H7 (cell line): ENCODE data around the gene CFAP97D2. TPM values are rescaled to one million over a fixed set of nuclear protein-coding genes. Genes with fewer than 3 reads are reported as not detected.
"Not testable (repeated sequence)": the region's sequence is repeated elsewhere in the genome, so short reads cannot be mapped to it uniquely, and the experiment has no call there.

Experiments
- DNase-seq: peaks from one replicate; pipeline ENCODE4 v3.0.0; 2012
- H3K27me3 ChIP-seq: 2 replicates; pipeline ENCODE4 v1.6.0; 2011; ENCODE audit warnings: mild to moderate bottlenecking, low read length; ENCODE audit not compliant: control insufficient read depth, insufficient read depth
- H3K36me3 ChIP-seq: replicated peaks from 2 replicates; pipeline ENCODE4 v1.5.1; 2011; ENCODE audit warnings: low read length; ENCODE audit not compliant: control insufficient read depth, insufficient read depth
- H3K4me3 ChIP-seq: 2 replicates; pipeline ENCODE4 v1.5.1; 2011; ENCODE audit warnings: low read depth, mild to moderate bottlenecking, control low read depth, low read length, moderate library complexity; ENCODE audit not compliant: insufficient read depth
- total RNA-seq: library from RNA; depleted of rRNA; stranded (reverse); fragments of >200 nt; shearing (Covaris generic); gene quantifications from 2 replicates; pipeline ENCODE4 v1.2.3, GENCODE V29; 2014

The CFAP97D2 gene
- total RNA-seq, 1 experiment from 2014 or later, result not detected

DNA sequence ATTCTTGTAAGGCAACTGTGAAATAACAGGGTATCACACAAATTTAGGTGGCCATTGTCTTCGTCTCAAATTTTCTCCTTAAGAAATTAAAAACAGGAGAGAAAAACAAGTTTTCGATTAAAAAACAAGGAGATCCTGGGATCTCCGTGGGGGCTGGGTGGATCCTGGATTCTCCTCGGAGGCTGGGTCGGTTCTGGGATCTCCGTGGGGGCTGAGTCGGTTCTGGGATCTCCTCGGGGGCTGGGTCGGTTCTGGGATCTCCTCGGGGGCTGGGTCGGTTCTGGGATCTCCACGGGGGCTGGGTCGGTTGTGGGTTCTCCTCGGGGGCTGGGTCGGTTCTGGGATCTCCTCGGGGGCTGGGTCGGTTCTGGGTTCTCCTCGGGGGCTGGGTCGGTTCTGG lies 30.2 kb upstream of the CFAP97D2 start:
- H3K27me3 ChIP-seq, H3K4me3 ChIP-seq, H3K36me3 ChIP-seq: not testable (repeated sequence)
- peak; percentile 17 for DNase-seq

DNA sequence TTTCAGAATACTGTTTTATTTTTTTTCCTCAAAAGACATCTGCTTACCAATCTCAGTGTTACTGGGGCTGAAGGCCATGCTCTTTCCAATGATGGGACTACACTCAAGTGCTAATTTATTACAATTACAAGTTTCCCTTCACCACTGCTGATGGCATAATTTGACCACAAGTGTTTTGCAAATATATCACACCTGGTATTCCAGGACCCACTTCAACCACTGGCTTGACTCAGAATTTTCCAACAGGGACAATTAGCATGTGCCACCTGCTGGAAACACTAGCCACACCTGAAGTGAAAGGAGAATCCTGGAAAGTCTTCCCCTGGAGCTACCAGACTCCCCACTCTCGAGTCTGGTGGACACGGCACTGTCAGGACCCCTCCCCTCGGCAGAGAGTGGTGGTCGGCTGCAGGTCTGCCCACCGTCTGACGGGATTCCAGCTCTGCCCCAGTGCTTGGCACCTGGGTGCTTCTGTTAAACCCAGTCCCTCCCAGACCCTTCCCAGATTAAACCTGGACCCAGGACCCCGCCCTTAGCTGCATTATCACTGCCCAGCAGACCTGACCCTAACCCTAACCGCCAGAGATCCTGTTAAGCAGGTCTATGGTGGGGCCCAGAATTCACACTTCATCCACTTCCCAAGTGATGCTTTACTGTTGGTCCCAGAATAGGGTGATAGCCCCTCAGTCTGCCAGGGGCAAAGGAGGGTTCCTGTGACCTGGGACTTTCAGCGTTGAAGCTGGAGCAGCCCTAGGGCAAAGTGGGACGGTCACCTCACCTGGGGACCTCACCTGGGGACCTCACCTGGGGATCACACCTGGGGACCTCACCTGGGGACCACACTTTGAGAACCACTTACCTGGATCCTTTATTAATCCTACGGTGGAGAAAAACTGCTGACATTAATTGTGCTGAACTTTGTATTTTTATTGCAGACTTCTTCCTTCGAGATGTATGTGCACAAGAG lies 29.0 kb upstream of the CFAP97D2 start:
- no peak overlapping the region for H3K4me3 ChIP-seq
- DNase-seq, result peak; percentile 31
- H3K36me3 ChIP-seq, result no peaks in the 10 kb centered on the region
- no peaks in the 10 kb centered on the region; the same call in 1 of the 2 replicates for H3K27me3 ChIP-seq

DNA sequence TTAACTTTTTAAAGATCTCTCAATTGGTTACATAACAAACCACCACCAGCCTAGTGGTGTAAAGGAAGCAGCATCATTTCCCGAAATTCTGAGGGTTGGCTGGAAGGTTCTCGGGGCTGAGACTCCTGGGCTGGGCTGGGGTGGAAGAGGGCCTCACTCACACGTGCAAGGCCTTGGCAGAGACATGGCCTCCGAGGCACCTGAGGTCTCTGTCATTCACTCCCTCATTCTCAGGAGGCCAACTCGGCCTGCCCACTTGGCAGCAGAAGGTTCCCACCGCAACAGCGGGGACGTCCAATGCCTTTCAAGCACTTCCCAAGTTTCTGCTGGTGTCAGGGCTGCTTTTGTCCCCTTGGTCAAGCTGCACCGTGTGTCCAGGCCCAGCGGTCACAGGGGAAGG lies 28.0 kb upstream of the CFAP97D2 start:
- H3K27me3 ChIP-seq, result no peaks in the 10 kb centered on the region; the same call in 1 of the 2 replicates
- H3K4me3 ChIP-seq, result no peak overlapping the region
- H3K36me3 ChIP-seq, result no peaks in the 10 kb centered on the region
- DNase-seq, result peak; percentile 23

DNA sequence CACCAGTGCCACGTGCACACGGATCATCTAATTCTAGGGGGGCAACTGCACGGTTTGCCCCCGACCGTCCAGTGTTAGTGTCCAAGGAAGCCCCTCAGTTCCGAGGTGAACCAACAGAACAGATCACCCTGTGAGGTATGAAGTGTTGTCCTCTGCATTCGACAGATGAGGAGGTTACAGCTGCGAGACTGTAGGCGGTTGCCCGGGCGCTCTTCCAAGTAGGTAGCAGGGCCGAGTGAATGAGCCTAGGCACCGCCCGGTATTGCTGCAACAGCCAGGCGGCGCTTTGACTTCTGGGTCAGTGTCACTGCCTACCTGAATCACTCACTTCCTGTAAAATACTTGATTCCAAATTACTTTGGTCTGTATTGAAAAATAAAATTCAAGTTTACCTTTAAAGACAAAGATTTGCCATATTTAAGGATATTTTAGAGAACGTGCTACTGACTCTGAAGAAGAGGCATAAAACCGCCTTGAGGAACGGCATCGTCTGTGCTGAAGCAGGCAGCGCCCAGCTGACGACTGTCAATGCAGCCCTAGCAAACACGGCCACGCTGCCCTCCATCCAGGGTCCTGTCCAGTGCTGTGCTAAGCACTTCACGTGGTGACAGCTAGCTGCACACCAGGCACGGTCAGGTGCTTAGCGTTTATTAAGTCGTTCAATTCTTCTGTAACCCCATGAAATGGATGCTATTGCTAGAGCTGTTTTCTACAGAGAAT lies 27.3 kb upstream of the CFAP97D2 start:
- DNase-seq, result peak; percentile 43
- Histone ChIP-seq H3K4me3 (no peak overlapping the region), H3K36me3 (no peaks in the 10 kb centered on the region), H3K27me3 (no peaks in the 10 kb centered on the region; the same call in 1 of the 2 replicates)

DNA sequence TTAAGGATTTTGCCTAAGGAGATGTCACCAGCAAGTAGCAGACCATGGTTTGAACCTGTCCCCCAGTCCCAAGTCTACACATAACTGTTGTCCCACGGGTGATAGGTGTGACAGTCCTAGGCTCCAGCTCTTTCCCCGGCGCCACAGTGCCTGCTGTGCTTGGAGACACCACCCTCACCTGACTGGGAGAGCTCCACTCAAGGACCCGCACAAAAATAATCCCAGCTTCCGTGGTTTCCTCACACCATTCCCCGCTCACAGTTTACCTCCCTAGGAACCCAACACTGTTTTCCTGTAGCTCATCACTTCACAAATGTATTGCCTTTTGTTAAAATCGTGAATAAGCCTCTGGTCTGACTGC lies 26.8 kb upstream of the CFAP97D2 start:
- Histone ChIP-seq H3K4me3 (no peak overlapping the region), H3K27me3 (no peaks in the 10 kb centered on the region; the same call in 1 of the 2 replicates), H3K36me3 (no peaks in the 10 kb centered on the region)
- DNase-seq, result peak; percentile 30

DNA sequence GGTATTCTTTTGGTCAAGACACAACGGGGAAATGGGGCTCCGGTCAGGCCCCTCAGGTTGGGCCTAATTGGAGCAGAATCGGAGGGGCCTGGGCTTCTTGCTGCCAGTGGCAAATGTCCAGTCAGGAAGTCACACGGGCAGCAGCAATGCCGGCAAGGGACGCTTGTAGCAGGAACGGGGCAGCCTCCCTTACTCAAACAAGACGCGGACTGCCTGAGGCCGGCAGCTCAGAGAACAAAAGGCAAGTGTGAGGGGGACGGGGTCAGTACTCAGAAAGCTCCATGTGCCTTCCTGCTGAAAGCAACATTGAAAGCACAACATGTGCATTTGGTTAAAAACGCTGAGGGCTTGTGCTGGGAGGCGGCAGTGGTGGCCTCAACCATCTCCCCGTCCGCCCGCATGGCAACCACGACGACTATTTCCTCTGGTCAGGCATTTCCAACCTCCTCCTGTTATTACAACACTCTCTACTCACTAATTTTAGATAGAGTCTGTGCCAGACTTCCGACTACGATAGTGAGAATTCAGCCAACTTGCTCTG lies 26.2 kb upstream of the CFAP97D2 start:
- Histone ChIP-seq H3K27me3 (no peaks in the 10 kb centered on the region; the same call in 1 of the 2 replicates), H3K4me3 (no peak overlapping the region), H3K36me3 (no peaks in the 10 kb centered on the region)
- DNase-seq, result peak; percentile 54

DNA sequence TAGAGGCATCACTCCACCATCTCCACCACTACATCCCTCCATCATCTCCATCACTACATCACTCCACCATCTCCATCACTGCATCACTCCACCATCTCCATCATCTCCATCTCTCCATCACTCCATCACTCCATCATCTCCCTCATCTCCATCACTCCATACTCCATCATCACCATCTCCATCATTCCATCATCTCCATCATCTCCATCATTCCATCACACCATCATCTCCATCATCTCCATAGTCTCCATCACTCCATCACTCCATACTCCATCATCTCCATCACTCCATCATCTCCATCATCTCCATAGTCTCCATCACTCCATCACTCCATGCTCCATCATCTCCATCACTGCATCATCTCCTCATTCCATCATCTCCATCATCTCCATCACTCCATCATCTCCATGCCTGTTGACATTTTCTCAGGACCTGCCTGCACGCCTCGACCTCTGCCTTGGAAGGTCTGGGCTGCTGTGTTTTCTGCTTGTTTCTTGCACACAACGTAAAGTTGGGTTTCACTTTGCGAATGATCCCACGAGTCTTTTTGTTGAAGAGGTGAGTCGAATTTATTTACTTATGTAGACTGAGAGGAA lies 25.5 kb upstream of the CFAP97D2 start:
- Histone ChIP-seq H3K27me3 (no peaks in the 10 kb centered on the region; the same call in 1 of the 2 replicates), H3K36me3 (no peaks in the 10 kb centered on the region), H3K4me3 (no peak overlapping the region)
- DNase-seq, result peak; percentile 15

DNA sequence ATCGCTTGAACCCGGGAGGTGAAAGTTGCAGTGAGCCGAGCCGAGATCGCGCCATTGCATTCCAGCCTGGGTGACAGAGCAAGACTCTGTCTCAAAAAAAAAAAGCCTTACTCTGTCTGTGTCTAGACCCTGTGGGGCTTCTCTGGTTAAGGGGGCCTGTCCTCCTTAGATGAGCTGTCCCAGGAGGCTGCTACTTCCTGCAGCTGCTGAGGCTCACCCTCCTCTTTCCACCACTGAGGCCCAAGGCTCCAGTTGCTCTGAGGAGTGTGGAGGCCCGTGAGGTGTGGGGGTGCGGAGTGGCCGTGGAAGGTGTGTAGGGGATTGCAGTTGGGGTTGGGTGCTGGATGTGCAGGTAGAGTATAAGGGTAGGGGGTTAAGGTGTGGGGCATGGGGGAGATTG lies 24.6 kb upstream of the CFAP97D2 start:
- no peaks in the 10 kb centered on the region; the same call in 1 of the 2 replicates for H3K27me3 ChIP-seq
- H3K4me3 ChIP-seq, result no peak overlapping the region
- H3K36me3 ChIP-seq, result no peaks in the 10 kb centered on the region
- peak; percentile 38 for DNase-seq

DNA sequence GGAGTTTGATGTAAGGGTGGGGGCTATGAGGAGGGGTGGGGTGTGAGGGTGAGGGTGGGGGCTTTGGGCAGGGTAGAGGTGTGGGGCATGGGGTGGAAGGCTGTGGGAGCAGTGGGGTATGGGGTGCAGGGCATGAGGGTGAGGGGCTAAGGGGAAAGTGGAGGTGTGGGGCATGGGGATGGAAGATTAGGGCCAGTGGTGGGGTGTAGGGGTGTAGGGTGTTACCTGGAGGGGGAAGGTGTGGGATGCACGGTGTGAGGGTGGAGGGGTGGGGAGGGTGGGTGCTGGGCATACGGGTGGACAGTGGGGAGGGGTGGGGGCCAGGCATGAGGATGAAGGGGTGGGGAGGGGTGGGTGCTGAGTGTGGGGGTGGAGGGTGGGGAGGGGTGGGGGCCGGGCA lies 23.7 kb upstream of the CFAP97D2 start:
- H3K36me3 ChIP-seq, result no peaks in the 10 kb centered on the region
- peak; percentile 59 for DNase-seq
- H3K27me3 ChIP-seq, result no peaks in the 10 kb centered on the region; the same call in 1 of the 2 replicates
- no peak overlapping the region for H3K4me3 ChIP-seq

DNA sequence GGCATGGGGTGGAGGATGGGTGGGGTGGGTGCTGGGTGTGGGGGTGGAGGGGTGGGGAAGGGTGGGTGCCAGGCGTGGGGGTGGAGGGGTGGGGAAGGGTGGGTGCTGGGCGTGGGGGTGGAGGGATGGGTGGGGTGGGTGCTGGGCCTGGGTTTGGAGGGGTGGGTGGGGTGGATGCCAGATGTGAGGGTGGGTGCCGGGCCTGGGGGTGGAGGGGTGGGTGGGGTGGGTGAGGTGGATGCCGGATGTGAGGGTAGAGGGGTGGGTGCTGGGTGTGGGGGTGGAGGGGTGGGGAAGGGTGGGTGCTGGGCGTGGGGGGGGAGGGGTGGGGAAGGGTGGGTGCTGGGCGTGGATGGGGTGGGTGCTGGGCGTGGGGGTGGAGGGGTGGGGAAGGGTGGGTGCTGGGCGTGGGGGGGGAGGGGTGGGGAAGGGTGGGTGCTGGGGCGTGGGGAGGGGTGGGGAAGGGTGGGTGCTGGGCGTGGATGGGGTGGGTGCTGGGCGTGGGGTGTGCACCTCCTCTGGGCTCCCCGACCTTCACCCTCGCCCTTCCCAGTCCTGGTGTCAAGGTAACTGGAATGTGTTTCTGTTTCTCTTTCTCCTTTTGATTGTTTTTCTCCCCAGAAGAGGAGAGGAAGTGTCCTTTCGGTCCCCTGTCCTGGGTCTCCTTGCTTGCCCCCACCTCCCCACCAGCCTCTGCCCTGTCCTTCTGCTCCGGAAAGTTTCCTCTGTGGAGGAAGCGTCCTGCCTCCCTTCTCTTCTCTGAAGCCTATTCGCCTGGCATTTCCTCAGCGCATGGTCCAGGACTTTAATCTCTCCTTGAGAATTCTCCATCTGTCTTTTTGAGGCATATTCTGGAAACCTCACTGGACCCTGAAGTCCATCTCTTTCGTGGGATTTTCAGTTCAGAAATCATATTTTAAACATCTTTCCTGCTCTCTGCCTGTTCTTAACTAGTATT lies 22.9 kb upstream of the CFAP97D2 start:
- H3K36me3 ChIP-seq, result no peaks in the 10 kb centered on the region
- H3K4me3 ChIP-seq, result no peak overlapping the region
- no peaks in the 10 kb centered on the region; the same call in 1 of the 2 replicates for H3K27me3 ChIP-seq
- DNase-seq, result peak; percentile 55

DNA sequence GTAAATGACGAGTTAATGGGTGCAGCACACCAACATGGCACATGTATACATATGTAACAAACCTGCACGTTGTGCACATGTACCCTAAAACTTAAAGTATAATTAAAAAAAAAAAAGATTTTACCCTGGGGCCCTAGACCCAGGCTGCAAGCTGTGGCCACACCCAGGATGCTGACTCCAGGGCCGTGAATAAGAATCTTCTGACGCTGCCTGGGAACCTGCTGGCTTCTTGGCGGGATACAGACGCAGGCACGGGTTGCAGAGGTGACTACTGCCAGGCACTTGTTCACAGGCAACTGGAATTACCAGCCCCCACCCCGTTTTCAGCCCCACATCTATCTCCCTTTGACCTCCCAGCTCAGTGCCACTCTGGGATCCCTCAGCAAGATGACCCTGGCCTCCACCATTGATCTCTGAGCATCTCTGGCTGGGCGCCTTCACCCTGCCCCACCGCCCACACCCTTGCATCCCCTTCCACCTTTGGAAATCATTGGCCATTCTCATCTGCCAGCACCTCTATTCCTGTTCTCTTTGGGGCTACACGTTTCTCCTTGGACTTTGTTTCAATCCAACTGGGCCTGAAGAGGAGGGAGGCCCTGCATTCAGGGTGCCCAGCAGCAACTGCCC lies 21.1 kb upstream of the CFAP97D2 start:
- Histone ChIP-seq H3K27me3 (no peaks in the 10 kb centered on the region; the same call in 1 of the 2 replicates), H3K4me3 (no peak overlapping the region), H3K36me3 (no peaks in the 10 kb centered on the region)
- DNase-seq, result peak; percentile 32

DNA sequence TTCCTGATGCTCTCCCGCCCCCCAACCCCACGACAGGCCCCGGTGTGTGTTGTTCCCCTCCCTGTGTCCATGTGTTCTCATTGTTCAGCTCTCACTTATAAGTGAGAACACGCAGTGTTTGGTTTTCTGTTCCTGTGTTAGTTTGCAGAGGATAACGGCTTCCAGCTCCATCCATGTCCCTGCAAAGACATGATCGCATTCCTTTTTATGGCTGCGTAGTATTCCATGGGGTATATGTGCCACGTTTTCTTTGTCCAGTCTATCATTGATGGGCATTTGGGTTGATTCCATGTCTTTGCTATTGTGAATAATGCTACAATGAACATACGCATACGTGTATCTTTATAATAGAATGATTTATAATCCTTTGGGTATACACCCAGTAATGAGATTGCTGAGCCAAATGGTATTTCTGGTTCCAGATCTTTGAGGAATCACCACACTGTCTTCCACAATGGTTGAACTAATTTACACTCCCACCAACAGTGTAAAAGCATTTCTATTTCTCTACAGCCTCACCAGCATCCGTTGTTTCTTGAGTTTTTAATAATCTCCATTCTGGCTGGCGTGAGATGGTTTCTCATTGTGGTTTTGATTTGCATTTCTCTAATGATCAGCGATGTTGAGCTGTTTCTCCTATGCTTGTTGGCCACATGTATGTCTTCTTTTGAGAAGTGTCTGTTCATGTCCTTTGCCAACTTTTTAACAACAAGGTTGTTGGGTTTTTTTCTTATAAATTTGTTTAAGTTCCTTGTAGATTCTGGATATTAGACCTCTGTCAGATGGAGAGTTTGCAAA lies 20.0 kb upstream of the CFAP97D2 start:
- H3K36me3 ChIP-seq, DNase-seq, H3K4me3 ChIP-seq, H3K27me3 ChIP-seq: not testable (repeated sequence)
